H1 (cell line): ENCODE measurements around the gene LRBA. TPM values are rescaled to one million over a fixed set of nuclear protein-coding genes. Genes with fewer than 3 reads are reported as not detected.

Source experiments
- CHD1 ChIP-seq: IDR thresholded peaks from 2 replicates; pipeline ENCODE4 v1.6.1; 2012; ENCODE audit warnings: low read depth, low read length, improper control_type of control experiment
- KDM4A ChIP-seq: IDR thresholded peaks from one replicate; pipeline ENCODE4 v1.7.1; 2012; ENCODE audit warnings: low read depth, mild to moderate bottlenecking, moderate library complexity, low read length, inconsistent platforms; ENCODE audit not compliant: severe bottlenecking
- PHF8 ChIP-seq: fragments of 200-600 bp; sonication (generic); conservative IDR thresholded peaks from 2 replicates; pipeline ENCODE4 v1.7.1; 2012; ENCODE audit warnings: low read depth, mild to moderate bottlenecking, inconsistent platforms, low read length, moderate library complexity
- RAD21 ChIP-seq, 2 experiments: IDR thresholded peaks in 1 of 2; conservative IDR thresholded peaks in 1 of 2; 2 replicates each; pipeline ENCODE4 v1.6.1; 2011; ENCODE audit warnings: low read depth in 2 of 2, low read length in 2 of 2, improper control_type of control experiment in 1 of 2, inconsistent platforms in 1 of 2, mild to moderate bottlenecking in 1 of 2, moderate library complexity in 1 of 2
- RNF2 ChIP-seq: fragments of 200-900, 300-1000 bp; sonication (generic); IDR thresholded peaks from 2 replicates; pipeline ENCODE4 v1.7.1; 2016; ENCODE audit warnings: borderline replicate concordance, low read depth, mild to moderate bottlenecking, antibody characterized with exemption, low read length; ENCODE audit not compliant: poor library complexity, severe bottlenecking; ENCODE audit errors: missing control alignments
- TAF7 ChIP-seq: optimal IDR thresholded peaks from 2 replicates; pipeline ENCODE3; 2011; ENCODE audit warnings: low read depth, mild to moderate bottlenecking, inconsistent platforms, low read length, moderate library complexity, borderline replicate concordance
- TBP ChIP-seq: IDR thresholded peaks from 2 replicates; pipeline ENCODE4 v1.6.1; 2011; ENCODE audit warnings: low read depth, low read length, improper control_type of control experiment
- TEAD4 ChIP-seq: IDR thresholded peaks from 2 replicates; pipeline ENCODE4 v1.6.1; 2012; ENCODE audit warnings: low read depth, low read length, inconsistent platforms, mixed read lengths
- polyA plus RNA-seq, 7 experiments: library from polyadenylated mRNA; depleted of rRNA in 3 of 7; stranded (reverse) in 5 of 7; unstranded in 2 of 7; fragments of >200 nt in 5 of 7; fragments of 200-250 nt in 2 of 7; gene quantifications; 1 replicate in 5 of 7; 2 replicates in 1 of 7; 4 replicates in 1 of 7; pipeline versions ENCODE4 v1.2.1 to v1.2.3, GENCODE V29; 2011 to 2013; ENCODE audit warnings: missing spikeins in 2 of 7, mixed read lengths in 2 of 7
- total RNA-seq: library from RNA; stranded (reverse); fragmentation: NEBNext Ultra II Directional; extraction: Animal tissue kit (Norgen Biotek cat#: 25700); gene quantifications from 2 replicates; pipeline ENCODE4 v1.2.1, GENCODE V29; 2021
- TF ChIP-seq, protein P1 (sequence below): IDR thresholded peaks from 2 replicates; pipeline ENCODE4 v1.6.1; 2011; ENCODE audit warnings: low read length, improper control_type of control experiment

The LRBA gene
- total and polyA plus RNA-seq, 2 of the 8 experiments (the other 6 are each of a cell fraction or from before 2014, with no cell fraction given): 54.6 to 83.2 TPM

DNA sequence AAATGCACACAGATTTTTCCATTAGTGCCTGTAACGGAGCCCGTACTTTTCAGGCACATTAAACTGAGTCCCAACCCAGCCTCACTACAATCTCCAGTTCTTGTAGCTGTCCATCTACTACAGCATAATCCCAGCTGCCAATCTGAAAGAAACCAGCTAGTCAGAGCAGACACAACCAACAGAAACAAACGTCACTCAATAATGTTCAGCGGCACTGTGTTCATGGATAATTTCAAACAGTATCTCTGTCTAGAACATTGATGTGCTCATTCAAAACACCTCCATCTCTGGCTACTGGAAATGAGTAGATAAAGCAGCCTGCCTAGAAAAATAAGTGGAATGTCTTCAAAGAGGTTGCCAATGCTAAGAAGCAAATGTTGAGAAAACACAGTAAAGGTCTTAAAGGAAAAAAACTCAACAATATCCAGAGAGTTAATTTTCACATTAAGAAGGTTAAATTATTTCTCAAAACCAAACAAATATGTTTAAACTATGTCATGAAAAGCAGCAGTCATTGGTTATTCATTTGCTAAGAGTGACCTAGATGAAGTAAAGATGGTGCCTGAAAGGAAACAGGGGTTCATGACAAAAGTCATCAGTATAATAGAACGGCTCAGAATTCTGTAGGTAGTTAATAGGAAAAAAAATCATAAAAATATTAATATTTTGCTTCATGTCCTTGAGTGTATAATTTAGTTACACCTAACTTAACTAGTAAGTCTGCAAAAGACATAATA is 678.2 kb downstream of the LRBA start (continued):
- TF ChIP-seq RAD21 (IDR thresholded peaks at IDR 0.05 in 1 of 2, conservative IDR thresholded peaks at IDR 0.05 in 1 of 2; ENCODE audit: low read depth in 2 of 2, low read length in 2 of 2) (no peak), RNF2 (no peak), TAF7 (no peak), PHF8 (no peak), KDM4A (no peak), CHD1 (no peak), TEAD4 (no peak), TBP (no peak)
- TF ChIP-seq, protein P1, sequence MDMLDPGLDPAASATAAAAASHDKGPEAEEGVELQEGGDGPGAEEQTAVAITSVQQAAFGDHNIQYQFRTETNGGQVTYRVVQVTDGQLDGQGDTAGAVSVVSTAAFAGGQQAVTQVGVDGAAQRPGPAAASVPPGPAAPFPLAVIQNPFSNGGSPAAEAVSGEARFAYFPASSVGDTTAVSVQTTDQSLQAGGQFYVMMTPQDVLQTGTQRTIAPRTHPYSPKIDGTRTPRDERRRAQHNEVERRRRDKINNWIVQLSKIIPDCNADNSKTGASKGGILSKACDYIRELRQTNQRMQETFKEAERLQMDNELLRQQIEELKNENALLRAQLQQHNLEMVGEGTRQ: no peak
